ENCODE results near the gene TDRD3. TPM values are rescaled to one million over a fixed set of nuclear protein-coding genes. Genes with fewer than 3 reads are reported as not detected.

TDRD3 gene
- total RNA-seq, 1 donor from 2014 or later, result 10.7 TPM

GRCh38 chr13:60352644-60353043, 44.4 kb upstream of the TDRD3 start:
- Mint-ChIP-seq H3K27ac (ENCODE audit: unreplicated experiment) (no peak overlapping the region), H3K4me1 (ENCODE audit: low read depth, unreplicated experiment) (peaks cover 12% of the 10 kb centered on the region), H3K9me3 (ENCODE audit: unreplicated experiment) (no peaks in the 10 kb centered on the region), H3K36me3 (ENCODE audit: low read depth, unreplicated experiment) (no peaks in the 10 kb centered on the region), H3K27me3 (ENCODE audit: low read depth, unreplicated experiment) (peaks cover 2% of the 10 kb centered on the region), H3K4me3 (ENCODE audit: unreplicated experiment) (no peak overlapping the region)
- no peaks in the 10 kb centered on the region for H4K20me1 ChIP-seq (ENCODE audit: insufficient read depth, low read length)
- H3K4me3 ChIP-seq (ENCODE audit: insufficient read depth, low read depth, low read length), result no peak overlapping the region
- DNase-seq (ENCODE audit: low read depth) (no peak), FAIRE-seq (no peak)
- no peak for TF ChIP-seq EZH2 (IDR thresholded peaks at IDR 0.05; ENCODE audit: insufficient read depth, low read length)
- TF ChIP-seq, protein P1, sequence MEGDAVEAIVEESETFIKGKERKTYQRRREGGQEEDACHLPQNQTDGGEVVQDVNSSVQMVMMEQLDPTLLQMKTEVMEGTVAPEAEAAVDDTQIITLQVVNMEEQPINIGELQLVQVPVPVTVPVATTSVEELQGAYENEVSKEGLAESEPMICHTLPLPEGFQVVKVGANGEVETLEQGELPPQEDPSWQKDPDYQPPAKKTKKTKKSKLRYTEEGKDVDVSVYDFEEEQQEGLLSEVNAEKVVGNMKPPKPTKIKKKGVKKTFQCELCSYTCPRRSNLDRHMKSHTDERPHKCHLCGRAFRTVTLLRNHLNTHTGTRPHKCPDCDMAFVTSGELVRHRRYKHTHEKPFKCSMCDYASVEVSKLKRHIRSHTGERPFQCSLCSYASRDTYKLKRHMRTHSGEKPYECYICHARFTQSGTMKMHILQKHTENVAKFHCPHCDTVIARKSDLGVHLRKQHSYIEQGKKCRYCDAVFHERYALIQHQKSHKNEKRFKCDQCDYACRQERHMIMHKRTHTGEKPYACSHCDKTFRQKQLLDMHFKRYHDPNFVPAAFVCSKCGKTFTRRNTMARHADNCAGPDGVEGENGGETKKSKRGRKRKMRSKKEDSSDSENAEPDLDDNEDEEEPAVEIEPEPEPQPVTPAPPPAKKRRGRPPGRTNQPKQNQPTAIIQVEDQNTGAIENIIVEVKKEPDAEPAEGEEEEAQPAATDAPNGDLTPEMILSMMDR (IDR thresholded peaks at IDR 0.05; ENCODE audit: insufficient read depth, low read depth, low read length), result no peak
- no peaks in the 10 kb centered on the region for H3K36me3 ChIP-seq (ENCODE audit: insufficient read depth, low read length)
- H3K27me3 ChIP-seq (ENCODE audit: insufficient read depth, low read length), result no peaks in the 10 kb centered on the region
- no peak overlapping the region for H3K27ac ChIP-seq (ENCODE audit: low read depth, low read length)
- no peaks in the 10 kb centered on the region for H3K79me2 ChIP-seq (ENCODE audit: insufficient read depth, low read length)
- no peak overlapping the region for H2AFZ ChIP-seq (ENCODE audit: low read depth, low read length)
- H3K9ac ChIP-seq (ENCODE audit: low read length), result no peak overlapping the region
- H3K9me3 ChIP-seq (ENCODE audit: insufficient read depth, low read depth, low read length), result no peaks in the 10 kb centered on the region
- H3K4me2 ChIP-seq (ENCODE audit: low read length), result no peak overlapping the region
- H3K4me1 ChIP-seq (ENCODE audit: insufficient read depth, low read length), result peaks cover 3% of the 10 kb centered on the region

DNA sequence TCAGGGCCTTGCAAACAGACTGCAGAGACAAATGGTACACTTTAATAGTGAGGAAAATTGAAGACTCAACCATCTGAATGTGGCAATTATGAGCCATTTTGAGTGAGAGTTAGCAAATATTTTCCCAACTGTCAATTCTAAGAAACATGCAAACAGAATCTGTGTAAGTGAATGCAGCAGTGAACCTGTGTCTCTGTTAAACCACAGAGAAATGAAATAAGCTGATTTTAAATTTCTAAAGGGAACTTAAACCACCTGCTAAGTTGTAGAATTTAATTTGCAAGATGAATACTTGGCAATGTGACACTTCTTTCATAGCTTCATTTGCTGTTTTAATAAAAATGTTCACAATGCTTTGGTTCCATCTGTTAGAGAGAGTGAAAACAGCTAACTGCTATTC, 42.0 kb upstream of the TDRD3 start:
- H3K79me2 ChIP-seq (ENCODE audit: insufficient read depth, low read length), result no peaks in the 10 kb centered on the region
- Mint-ChIP-seq H3K4me3 (ENCODE audit: unreplicated experiment) (no peak overlapping the region), H3K27ac (ENCODE audit: unreplicated experiment) (no peak overlapping the region)

DNA sequence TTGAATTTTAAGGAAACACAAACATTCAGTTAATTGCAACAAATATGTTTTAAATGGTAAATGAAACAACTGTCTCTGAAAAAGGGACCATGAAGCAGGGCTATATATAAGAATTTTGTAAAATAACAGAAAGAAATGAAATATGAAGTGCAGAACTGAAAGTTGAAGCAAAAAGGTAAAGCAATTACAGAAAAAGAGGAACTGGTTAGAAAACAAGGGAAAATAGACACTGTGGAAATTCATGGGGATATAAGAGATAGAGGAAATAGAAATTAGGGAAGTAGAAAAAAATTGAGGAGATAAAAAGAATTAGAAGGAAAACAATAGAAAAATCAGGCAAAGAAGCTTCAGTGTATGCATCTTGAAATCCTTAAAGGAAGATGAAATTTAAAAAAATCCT, 40.0 kb upstream of the TDRD3 start:
- Histone ChIP-seq H3K36me3 (ENCODE audit: insufficient read depth, low read length) (no peaks in the 10 kb centered on the region), H3K4me1 (ENCODE audit: insufficient read depth, low read length) (no peaks in the 10 kb centered on the region), H4K20me1 (ENCODE audit: insufficient read depth, low read length) (no peaks in the 10 kb centered on the region), H3K4me2 (ENCODE audit: low read length) (no peak overlapping the region), H2AFZ (ENCODE audit: low read depth, low read length) (no peak overlapping the region), H3K79me2 (ENCODE audit: insufficient read depth, low read length) (no peaks in the 10 kb centered on the region), H3K27me3 (ENCODE audit: insufficient read depth, low read length) (no peaks in the 10 kb centered on the region), H3K27ac (ENCODE audit: low read depth, low read length) (no peak overlapping the region), H3K4me3 (ENCODE audit: insufficient read depth, low read depth, low read length) (no peak overlapping the region), H3K9me3 (ENCODE audit: insufficient read depth, low read depth, low read length) (no peaks in the 10 kb centered on the region), H3K9ac (ENCODE audit: low read length) (no peak overlapping the region)
- H3K9me3 Mint-ChIP-seq (ENCODE audit: unreplicated experiment), result no peaks in the 10 kb centered on the region
- H3K27ac Mint-ChIP-seq (ENCODE audit: unreplicated experiment), result no peak overlapping the region
- H3K36me3 Mint-ChIP-seq (ENCODE audit: low read depth, unreplicated experiment), result no peaks in the 10 kb centered on the region
- H3K4me3 Mint-ChIP-seq (ENCODE audit: unreplicated experiment), result no peak overlapping the region
- FAIRE-seq (no peak), DNase-seq (ENCODE audit: low read depth) (no peak)
- H3K27me3 Mint-ChIP-seq (ENCODE audit: low read depth, unreplicated experiment), result no peaks in the 10 kb centered on the region
- H3K4me1 Mint-ChIP-seq (ENCODE audit: low read depth, unreplicated experiment), result no peaks in the 10 kb centered on the region
- TF ChIP-seq, protein P1 (IDR thresholded peaks at IDR 0.05; ENCODE audit: insufficient read depth, low read depth, low read length), result no peak
- no peak for TF ChIP-seq EZH2 (IDR thresholded peaks at IDR 0.05; ENCODE audit: insufficient read depth, low read length)

More for the DNA sequence above, 42.0 kb upstream of the TDRD3 start:
- Histone ChIP-seq H3K27ac (ENCODE audit: low read depth, low read length) (no peak overlapping the region), H3K4me3 (ENCODE audit: insufficient read depth, low read depth, low read length) (no peak overlapping the region), H3K4me1 (ENCODE audit: insufficient read depth, low read length) (peaks cover 3% of the 10 kb centered on the region), H3K4me2 (ENCODE audit: low read length) (no peak overlapping the region), H3K9ac (ENCODE audit: low read length) (no peak overlapping the region), H4K20me1 (ENCODE audit: insufficient read depth, low read length) (no peaks in the 10 kb centered on the region), H3K27me3 (ENCODE audit: insufficient read depth, low read length) (no peaks in the 10 kb centered on the region), H2AFZ (ENCODE audit: low read depth, low read length) (no peak overlapping the region), H3K9me3 (ENCODE audit: insufficient read depth, low read depth, low read length) (no peaks in the 10 kb centered on the region), H3K36me3 (ENCODE audit: insufficient read depth, low read length) (no peaks in the 10 kb centered on the region)
- FAIRE-seq (no peak), DNase-seq (ENCODE audit: low read depth) (no peak)
- peaks cover 12% of the 10 kb centered on the region for H3K4me1 Mint-ChIP-seq (ENCODE audit: low read depth, unreplicated experiment)
- TF ChIP-seq, protein P1 (IDR thresholded peaks at IDR 0.05; ENCODE audit: insufficient read depth, low read depth, low read length), result no peak
- TF ChIP-seq EZH2 (IDR thresholded peaks at IDR 0.05; ENCODE audit: insufficient read depth, low read length), result no peak
- H3K27me3 Mint-ChIP-seq (ENCODE audit: low read depth, unreplicated experiment), result no peaks in the 10 kb centered on the region
- no peaks in the 10 kb centered on the region for H3K9me3 Mint-ChIP-seq (ENCODE audit: unreplicated experiment)
- no peaks in the 10 kb centered on the region for H3K36me3 Mint-ChIP-seq (ENCODE audit: low read depth, unreplicated experiment)
